Stomach (tissue), 4 donors: ENCODE measurements around the gene GVQW3.

Experiments
- EP300 ChIP-seq: sonication (generic); formaldehyde crosslinking; IDR thresholded peaks from one replicate; pipeline ENCODE4 v1.6.1; 2017; ENCODE audit warnings: antibody characterized with exemption
- POLR2A ChIP-seq, 4 donors: fragments of 450-650 bp; IDR thresholded peaks; one replicate each; pipeline ENCODE4 v1.6.1; 2016; ENCODE audit warnings: antibody characterized with exemption in 4 of 4, control low read depth in 2 of 4, mild to moderate bottlenecking in 1 of 4, moderate library complexity in 1 of 4
- POLR2AphosphoS5 ChIP-seq, 3 donors: sonication (generic); formaldehyde crosslinking; IDR thresholded peaks; one replicate each; pipeline ENCODE4 v1.6.1; 2016; ENCODE audit warnings: antibody characterized with exemption in 3 of 3
- TF ChIP-seq, protein P1 (sequence below), 7 experiments: fragments of 450-650 bp in 4 of 7; fragments of 200-600 bp in 3 of 7; sonication (generic) in 3 of 7; IDR thresholded peaks; one replicate each; pipeline ENCODE4 v1.5.1; 2016 to 2019; ENCODE audit warnings: antibody characterized with exemption in 7 of 7, control low read depth in 2 of 7, mild to moderate bottlenecking in 1 of 7

DNA sequence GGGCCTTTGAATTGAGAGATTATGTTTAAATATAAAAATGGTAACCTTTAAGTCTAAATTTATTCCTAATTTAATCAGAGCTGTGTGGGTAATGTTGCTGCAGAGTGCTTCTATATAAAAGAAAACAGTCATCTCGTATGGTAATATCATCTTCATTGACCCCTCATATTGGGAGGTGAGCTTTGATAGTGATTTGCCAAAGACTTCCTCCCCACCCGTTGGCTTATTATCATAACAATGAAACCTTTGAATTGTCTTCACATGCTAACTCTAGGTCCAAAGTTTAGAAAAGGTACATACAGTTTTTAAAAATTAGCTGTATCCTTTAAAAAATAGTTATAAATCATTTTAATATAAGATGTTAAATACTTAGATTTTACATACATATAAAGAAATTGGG is 67.4 kb downstream of the GVQW3 start:
- TF ChIP-seq, protein P1, sequence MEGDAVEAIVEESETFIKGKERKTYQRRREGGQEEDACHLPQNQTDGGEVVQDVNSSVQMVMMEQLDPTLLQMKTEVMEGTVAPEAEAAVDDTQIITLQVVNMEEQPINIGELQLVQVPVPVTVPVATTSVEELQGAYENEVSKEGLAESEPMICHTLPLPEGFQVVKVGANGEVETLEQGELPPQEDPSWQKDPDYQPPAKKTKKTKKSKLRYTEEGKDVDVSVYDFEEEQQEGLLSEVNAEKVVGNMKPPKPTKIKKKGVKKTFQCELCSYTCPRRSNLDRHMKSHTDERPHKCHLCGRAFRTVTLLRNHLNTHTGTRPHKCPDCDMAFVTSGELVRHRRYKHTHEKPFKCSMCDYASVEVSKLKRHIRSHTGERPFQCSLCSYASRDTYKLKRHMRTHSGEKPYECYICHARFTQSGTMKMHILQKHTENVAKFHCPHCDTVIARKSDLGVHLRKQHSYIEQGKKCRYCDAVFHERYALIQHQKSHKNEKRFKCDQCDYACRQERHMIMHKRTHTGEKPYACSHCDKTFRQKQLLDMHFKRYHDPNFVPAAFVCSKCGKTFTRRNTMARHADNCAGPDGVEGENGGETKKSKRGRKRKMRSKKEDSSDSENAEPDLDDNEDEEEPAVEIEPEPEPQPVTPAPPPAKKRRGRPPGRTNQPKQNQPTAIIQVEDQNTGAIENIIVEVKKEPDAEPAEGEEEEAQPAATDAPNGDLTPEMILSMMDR (IDR thresholded peaks at IDR 0.05): no peak
- TF ChIP-seq POLR2A (IDR thresholded peaks at IDR 0.05) (no peak), POLR2AphosphoS5 (IDR thresholded peaks at IDR 0.05) (no peak), EP300 (no peak)
